HG03139 (cell line): ENCODE measurements around the gene ZNF224.
"Not testable (repeated sequence)": the region's sequence is repeated elsewhere in the genome, so short reads cannot be mapped to it uniquely, and the experiment has no call there.

Experiments used
- ATAC-seq: cut with Tn5 transposase; IDR thresholded peaks from one replicate; pipeline ENCODE4 v1.9.1; 2021; ENCODE audit not compliant: unreplicated experiment

Gene ZNF224

GRCh38 chr19:44121162-44121561 is 27.0 kb downstream of the ZNF224 start:
- not testable (repeated sequence) for ATAC-seq

GRCh38 chr19:44131955-44132354 is 37.8 kb downstream of the ZNF224 start:
- no peak for ATAC-seq

DNA sequence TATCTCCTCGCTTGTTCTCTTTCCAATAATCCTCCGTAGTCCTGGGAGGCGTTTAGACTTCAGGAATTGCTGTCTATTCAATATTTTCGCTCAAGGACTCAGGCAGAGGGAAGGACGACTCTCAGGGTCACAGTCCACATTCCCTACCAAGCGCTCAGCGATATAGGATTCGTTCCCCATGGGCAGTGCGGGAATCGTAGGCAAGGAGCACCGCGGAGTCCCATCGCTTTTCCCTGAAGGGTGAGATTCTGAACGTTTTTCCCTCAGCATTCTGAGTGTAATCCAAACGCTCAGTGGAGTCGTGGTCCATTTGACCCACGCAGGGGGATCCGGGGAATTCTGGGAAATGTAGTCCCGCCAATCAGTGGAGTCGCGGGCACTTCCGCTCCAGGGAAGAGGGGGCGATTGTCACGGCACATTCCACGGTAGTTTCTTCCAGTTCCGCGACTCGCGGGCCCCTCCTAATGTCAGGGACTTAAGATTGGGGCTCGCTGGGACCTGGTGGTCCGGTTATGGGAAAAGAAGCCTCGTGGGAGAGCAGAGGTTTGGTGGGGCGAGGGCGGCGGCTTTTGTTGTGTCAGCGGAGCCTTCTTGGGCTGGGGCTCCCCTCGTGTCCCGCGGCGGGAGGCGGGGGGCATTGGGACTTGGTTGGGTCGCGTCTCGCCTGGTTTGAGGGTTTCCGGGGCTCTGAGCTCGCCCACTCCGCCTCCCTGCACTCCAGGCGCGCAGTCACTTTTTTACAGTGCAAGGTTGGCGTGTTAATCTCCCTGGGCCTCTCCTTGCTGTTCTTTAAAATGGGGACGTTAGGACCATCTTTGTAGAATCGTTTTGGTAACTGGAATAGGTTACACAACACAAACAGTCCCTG is 47.3 kb downstream of the ZNF224 start, which contains the start of gene ZNF234:
TSS of gene ZNF234 (plus strand) at position 364 of the 868 bp plus-strand sequence. CDS start 3,079 bp downstream, outside the sequence.
- ATAC-seq = no peak

GRCh38 chr19:44142059-44142433 is 47.9 kb downstream of the ZNF224 start:
- ATAC-seq = no peak

DNA sequence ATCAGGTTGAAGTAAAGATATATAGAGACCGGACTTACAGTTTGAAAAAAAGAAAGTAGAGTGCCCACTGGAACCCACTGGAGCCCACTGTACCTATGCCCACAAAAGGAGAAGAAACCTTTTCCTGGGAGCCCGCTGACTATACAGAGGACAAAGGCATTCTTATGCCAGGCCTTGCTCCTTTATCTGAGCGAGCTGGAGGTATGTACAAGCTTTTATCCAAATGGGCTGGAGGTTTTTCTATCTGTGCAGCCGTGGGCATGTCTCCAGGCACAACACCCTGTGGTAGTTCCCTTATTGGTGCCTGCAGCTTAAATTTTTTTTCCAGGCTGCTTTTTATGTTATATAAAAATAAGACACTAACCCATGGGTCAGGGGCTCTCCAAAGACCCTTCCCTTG is 55.6 kb downstream of the ZNF224 start:
- no peak for ATAC-seq

DNA sequence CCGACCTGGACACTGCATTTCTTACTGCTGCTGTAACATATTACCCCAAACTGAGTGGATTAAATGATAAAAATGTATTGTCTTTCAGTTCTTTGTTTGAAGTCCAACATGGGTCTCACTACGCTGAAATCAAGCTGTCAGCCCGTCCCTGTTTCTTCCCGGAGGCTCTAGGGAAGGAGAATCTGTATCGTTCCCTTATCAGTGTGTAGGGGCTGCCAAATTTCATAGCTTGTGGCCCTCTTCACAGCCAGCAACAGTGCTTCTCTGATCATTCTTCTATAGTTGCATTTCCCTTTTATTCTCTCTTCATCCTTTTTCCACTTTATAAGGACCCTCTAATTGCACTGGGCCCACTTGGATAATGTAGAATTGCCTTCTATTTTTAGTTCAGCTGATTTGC is 57.3 kb downstream of the ZNF224 start:
- no peak for ATAC-seq

- ATAC-seq = no peak
Measured at GRCh38 chr19:44156475-44156874, 62.3 kb downstream of the ZNF224 start.
